GM21737 (cell line): ENCODE results near the gene N4BP2L1.

Source experiments
- ATAC-seq: cut with Tn5 transposase; IDR thresholded peaks from one replicate; pipeline ENCODE4 v1.9.1; 2021; ENCODE audit warnings: mild to moderate bottlenecking, moderate library complexity; ENCODE audit not compliant: unreplicated experiment

The N4BP2L1 gene

DNA sequence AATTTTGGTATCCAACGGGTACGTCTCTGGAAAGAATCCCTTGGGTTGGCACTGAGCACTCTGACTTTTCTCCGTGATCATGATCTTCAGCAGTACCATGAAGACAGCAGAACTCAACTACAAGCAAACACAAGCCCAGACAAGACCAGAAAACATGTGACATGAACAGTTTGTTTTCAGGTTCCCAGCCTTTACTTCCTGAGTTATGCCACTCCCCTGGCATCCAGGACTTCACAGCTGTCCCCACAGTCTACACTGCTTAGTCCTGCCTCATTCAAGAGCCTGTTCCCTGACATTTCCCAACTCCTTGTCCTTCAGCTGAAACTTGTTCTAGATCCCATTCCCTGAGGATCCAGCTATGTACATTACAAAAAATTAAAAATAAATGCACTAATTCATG, 4.9 kb upstream of the N4BP2L1 start:
- ATAC-seq = no peak

- ATAC-seq = no peak
Measured at GRCh38 chr13:32431361-32431760, 3.4 kb upstream of the N4BP2L1 start.

DNA sequence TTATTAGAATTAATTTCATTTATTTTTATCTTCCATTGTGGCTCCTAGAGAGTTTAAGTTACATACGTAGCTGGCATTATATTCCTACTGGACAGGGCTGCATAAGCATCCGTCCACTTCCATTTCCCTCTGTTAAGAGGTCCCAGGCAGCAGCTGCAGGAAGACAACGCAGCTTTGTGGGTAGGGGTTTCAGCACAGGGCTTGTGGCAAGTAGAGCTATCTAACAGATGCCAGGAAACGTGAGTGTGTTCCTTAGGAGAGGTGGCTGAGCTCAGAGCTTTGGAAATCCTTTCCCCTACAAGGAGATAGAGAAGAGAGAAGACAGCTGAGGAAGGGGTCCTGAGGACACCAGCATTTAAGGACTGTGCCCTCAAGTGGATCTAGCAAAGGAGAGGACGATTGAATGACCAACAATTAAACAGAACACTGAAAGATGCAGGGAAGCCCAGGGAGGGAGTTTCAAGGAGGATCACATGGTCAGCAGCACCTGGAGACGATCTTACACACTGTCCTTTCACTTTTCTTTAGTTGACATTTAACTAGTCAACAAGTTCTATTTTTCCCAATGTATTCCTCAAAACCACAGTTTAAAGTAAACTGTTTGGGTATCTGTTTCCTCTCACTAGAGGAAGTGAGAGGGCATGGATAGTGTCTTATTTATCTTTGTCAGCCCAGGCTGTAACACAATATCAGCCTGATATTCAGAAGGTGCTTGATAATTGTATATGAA, 2.3 kb upstream of the N4BP2L1 start:
- no peak for ATAC-seq

GRCh38 chr13:32429433-32429909, 1.5 kb upstream of the N4BP2L1 start:
- no peak for ATAC-seq

- no peak for ATAC-seq
Measured at GRCh38 chr13:32428581-32429432, 877 bp upstream of the N4BP2L1 start.

DNA sequence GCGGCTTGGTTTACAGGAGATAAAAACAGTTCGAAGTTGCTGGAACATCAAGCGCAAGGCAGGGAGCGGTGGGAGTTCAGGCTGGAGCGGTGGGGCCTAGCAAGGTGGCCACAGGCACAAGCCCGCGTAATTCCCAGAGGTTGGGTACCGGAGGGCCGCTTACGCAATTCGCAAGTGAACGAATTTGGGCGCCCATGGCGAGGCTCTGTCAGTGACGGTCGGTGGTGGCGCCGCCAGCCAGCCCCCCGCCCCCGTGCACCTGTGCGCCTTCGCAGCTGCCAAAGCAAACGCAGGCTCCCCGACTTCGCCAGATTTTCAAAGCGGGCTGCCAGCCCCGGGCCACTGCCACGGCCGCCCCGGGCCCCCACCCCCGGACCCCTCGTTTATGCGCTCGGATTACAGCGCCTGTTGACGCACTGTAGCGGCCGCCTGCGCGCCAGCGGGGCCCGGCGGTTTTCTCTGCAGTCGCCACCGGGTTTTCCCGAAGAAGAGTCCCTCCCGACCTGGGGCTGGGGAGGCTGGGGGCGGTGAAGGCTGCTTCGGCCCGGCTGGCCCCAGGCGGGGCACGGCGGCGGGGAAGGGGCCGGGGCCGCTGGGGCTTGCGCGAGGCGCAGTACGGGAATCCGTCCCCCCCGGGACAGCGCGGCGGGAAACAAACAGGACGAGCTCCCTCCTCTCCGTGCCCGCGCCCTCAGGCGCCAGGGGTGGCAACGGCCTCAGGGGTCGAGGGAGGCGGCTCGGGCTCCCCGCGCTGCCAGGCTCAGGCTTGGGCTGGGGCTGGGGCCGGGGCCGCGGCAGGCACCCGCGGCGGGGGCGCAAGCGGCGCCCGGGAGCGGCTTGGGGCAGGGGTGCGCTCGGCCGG, 709 bp downstream of the N4BP2L1 start:
- ATAC-seq = peak; percentile 8

DNA sequence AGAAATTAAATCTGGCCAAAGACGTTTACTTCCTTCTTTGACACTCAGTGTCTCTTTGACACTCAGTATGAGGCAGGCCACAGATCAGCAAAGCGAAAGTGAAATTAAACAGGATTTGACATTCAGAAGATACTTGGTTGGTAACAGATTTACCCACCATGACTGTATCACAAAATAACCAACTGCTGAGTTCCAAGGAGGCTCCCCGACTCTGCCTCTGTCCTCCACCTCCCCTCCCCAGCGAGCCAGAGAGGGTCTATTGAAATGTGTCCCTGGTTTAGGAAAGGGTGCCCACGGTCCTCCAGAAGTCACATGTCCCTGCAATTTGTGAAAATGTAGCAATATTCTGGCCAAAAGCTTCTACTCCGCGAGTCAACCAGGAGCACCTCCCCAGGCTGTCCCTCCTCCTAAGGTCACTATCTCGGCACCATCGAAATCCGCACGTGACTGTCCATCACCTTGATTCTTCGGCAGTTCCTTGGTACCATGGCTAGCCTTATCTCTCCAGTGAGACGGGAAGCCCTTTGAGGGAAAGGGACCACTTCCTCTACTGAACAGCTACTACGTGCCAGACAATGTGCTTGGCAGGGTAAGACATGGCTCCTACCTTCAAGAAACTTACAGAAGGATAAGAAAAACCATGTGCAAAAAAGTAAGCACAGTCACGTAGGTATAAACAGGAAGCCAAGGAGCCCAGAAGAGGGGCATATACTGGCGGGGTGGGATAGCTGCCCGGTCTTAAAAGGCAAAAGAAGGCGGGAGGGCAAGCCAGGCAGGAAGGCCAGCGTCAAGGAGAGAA, 1.5 kb downstream of the N4BP2L1 start:
- ATAC-seq = peak; percentile 30

- ATAC-seq = no peak
Measured at GRCh38 chr13:32425158-32425557, 2.8 kb downstream of the N4BP2L1 start.

DNA sequence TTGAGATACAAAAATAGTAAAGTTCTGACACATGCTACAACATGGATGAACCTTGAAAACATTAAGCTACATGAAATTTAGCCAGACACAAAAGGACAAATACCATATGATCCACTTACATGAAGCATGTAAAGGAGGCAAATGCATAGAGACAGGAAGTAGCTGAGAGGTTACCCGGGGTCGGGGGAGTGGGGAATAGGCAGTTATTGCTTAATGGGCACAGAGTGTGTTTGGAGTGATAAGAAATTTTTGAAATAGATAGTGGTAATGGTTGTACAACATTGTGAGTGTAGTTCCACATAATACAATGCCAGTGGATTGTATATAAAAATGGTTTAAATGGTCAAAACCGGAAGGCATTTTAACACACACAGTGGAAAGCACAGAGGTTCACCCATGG, 4.3 kb downstream of the N4BP2L1 start:
- no peak for ATAC-seq

GRCh38 chr13:32419862-32420261, 8.1 kb downstream of the N4BP2L1 start:
- ATAC-seq = no peak

GRCh38 chr13:32417995-32418394, 9.9 kb downstream of the N4BP2L1 start:
- ATAC-seq = no peak

GRCh38 chr13:32415019-32415418, 12.9 kb downstream of the N4BP2L1 start:
- ATAC-seq = no peak

GRCh38 chr13:32414580-32414979, 13.3 kb downstream of the N4BP2L1 start:
- ATAC-seq = no peak

- no peak for ATAC-seq
Measured at GRCh38 chr13:32413284-32413683, 14.6 kb downstream of the N4BP2L1 start.

DNA sequence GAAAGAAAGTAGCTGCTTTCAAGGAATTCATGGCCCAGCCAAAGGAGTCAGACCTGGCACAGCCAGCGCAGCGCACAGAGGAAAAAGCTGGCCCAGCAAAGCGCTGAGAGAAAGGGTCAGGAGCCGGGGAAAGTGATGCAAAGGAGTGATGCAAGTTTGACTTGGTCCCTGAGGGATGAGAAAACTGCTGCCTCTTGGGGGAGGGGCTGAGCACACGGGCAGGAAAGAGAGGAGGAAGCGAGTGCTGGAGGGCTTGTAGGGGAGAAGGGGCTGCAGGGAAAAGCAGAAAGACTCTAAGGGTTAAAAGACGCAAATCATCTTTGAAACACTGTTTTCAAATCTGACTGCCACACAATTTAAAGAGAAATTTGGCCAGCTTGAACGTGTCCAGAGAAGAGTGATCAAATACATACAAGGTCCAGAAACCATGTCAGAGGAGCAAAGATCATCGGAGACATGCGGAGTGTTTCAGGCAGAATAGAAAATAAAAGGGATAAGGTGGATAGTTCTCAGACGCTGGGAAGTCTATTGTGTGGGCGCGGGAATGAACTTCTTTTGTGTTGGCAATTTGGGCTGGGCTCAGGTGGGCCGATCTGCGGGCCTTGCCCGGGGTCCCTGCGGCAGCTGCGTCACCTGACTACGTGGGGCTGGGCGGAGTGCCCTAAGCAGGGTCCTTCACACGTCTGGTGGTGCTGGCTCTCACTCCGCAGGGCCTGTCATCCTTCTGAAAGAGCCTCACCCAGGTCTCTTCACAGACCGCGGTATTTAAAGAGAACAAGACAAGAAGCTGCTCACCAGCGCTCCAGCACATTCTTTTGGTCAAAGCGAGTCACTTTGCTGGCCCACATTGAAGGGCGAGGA, 18.1 kb downstream of the N4BP2L1 start:
- ATAC-seq = no peak

DNA sequence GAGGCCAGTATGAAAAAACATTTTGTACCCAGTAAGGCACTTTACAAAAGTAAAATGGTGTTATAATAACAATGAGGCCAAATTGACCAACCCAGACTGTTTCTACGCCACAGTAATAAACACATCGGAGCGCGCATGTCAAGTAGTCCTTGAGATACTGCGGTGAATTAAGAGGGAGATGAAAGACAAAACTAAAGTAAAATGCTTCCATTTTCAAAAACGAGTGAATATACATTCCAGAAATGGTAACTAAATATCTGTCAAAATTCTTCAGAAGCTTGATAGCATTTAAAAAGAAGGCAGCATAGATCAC, 19.0 kb downstream of the N4BP2L1 start:
- no peak for ATAC-seq

DNA sequence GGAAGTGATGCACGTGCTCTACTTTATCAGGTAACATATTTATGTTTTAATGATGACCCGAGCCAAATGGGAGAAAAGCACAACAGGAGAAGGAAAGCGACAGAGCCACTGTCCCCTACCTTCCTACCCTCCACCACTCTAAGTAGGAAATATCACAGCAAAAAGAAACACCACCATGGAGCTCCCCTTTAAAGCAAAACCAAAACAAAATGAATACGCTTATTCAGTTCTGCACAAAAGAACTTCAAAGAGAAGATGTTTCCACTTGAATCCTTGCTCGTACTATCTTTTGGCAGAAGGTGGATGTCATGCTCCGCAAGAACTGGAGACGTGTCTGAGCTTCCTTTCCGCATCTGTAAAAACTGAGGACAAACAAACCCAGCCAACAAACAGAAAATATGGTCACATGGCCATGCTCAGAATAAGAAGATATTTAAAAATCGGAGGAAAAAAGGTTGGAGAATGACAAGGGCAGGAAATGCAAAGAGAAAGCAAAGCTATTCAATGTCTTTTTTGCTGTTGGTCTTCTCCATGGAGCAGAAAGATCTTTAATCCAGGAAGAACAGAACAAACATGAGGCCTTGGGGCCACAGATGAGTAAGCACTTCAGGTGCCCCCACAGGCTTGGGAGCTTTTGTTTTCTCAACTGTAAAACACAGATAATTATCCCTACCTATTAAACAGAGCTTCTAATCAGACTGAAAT, 19.5 kb downstream of the N4BP2L1 start:
- ATAC-seq = no peak

DNA sequence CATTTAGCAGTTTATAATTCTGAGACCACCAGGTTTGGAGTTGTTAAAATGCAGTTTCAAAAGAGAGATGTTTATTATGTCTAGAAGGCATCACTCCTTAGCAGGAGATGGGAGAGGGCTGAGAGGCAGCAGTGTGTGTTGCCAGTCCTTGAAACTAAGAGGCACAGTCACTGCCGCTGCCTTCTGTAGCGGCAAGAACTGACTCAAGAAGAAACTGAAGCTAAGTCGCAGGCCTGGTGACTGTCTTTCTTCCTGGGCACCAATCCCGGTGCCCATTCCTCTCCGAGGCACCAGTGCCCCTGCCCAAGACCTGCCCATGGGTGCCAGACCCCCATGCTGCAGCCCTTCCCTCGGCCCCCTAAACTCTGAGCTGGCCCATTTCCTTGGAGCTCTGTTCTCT, 20.1 kb downstream of the N4BP2L1 start:
- no peak for ATAC-seq

GRCh38 chr13:32403108-32403507, 24.8 kb downstream of the N4BP2L1 start:
- ATAC-seq = no peak
